OCI-LY1 (cell line): ENCODE data around the gene PFKL.

ENCODE experiments used
- EZH2 ChIP-seq: fragments of 200-600 bp; sonication (generic), shearing (Covaris generic); IDR thresholded peaks from 2 replicates; pipeline ENCODE4 v1.8.0; 2017; ENCODE audit warnings: borderline replicate concordance, mixed run types, mild to moderate bottlenecking, antibody characterized with exemption, low read length, moderate library complexity, mixed read lengths
- TF ChIP-seq, protein P1 (sequence below): fragments of 200-600 bp; sonication (generic), shearing (Covaris generic); IDR thresholded peaks from 2 replicates; pipeline ENCODE4 v1.5.1; 2017; ENCODE audit warnings: mild to moderate bottlenecking, antibody characterized with exemption, low read length, moderate library complexity, mixed read lengths

DNA sequence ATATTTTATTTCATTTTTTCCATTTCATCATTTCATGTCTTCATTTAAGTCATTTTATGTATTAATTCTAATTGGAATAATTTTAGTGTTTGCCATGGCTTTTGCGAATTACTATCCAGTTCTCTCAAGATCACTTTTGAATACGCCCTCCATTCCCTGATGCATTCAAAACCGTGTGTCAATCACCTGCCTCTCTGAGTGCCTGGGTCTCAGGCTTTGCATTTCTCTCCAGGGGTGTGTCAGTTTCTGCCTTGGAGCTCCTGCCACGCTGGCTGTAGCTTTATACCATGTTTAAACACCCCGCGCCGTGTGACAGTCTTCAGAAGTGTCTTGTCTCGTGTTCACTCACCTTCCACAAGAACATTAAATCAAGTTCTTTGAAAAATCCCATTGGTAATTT is 30.8 kb upstream of the PFKL start:
- TF ChIP-seq, protein P1, sequence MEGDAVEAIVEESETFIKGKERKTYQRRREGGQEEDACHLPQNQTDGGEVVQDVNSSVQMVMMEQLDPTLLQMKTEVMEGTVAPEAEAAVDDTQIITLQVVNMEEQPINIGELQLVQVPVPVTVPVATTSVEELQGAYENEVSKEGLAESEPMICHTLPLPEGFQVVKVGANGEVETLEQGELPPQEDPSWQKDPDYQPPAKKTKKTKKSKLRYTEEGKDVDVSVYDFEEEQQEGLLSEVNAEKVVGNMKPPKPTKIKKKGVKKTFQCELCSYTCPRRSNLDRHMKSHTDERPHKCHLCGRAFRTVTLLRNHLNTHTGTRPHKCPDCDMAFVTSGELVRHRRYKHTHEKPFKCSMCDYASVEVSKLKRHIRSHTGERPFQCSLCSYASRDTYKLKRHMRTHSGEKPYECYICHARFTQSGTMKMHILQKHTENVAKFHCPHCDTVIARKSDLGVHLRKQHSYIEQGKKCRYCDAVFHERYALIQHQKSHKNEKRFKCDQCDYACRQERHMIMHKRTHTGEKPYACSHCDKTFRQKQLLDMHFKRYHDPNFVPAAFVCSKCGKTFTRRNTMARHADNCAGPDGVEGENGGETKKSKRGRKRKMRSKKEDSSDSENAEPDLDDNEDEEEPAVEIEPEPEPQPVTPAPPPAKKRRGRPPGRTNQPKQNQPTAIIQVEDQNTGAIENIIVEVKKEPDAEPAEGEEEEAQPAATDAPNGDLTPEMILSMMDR = no peak
- no peak for TF ChIP-seq EZH2
